HL-60 (cell line): ENCODE measurements around the gene HOXB2.

ENCODE experiments used
- DNase-seq, 2 experiments: peaks; one replicate each; pipeline ENCODE4 v3.0.0-alpha.2; 2010 to 2020; ENCODE audit warnings: low read depth in 1 of 2, low spot score in 1 of 2
- H3K27ac ChIP-seq: fragments of 250-450 bp; sonication (Bioruptor Pico); replicated peaks from 2 replicates; pipeline ENCODE4 v1.5.1; 2020; ENCODE audit warnings: mild to moderate bottlenecking, moderate library complexity
- H3K27me3 ChIP-seq: fragments of 250-450 bp; sonication (Bioruptor Pico); 2 replicates; pipeline ENCODE4 v1.5.1; 2021; ENCODE audit warnings: mild to moderate bottlenecking, moderate library complexity; ENCODE audit not compliant: insufficient read depth, poor library complexity, severe bottlenecking
- H3K4me3 ChIP-seq: replicated peaks from 2 replicates; pipeline ENCODE4 v1.5.1; 2011; ENCODE audit warnings: mild to moderate bottlenecking, control low read depth, low read length; ENCODE audit not compliant: insufficient read depth
- CTCF ChIP-seq: IDR thresholded peaks from one replicate; pipeline ENCODE4 v1.5.1; 2011; ENCODE audit warnings: low read length, control low read depth, inconsistent platforms; ENCODE audit not compliant: insufficient read depth
- GABPA ChIP-seq: IDR thresholded peaks from 2 replicates; pipeline ENCODE4 v1.6.1; 2012; ENCODE audit warnings: low read depth
- POLR2AphosphoS5 ChIP-seq: IDR thresholded peaks from 2 replicates; pipeline ENCODE4 v1.6.1; 2012; ENCODE audit warnings: low read depth
- REST ChIP-seq: IDR thresholded peaks from 2 replicates; pipeline ENCODE4 v1.6.1; 2012; ENCODE audit warnings: low read depth; ENCODE audit not compliant: insufficient replicate concordance
- SPI1 ChIP-seq: IDR thresholded peaks from 2 replicates; pipeline ENCODE4 v1.6.1; 2012; ENCODE audit warnings: low read depth, mild to moderate bottlenecking, borderline replicate concordance

HOXB2 gene

GRCh38 chr17:48561884-48562810 lies 17.2 kb upstream of the HOXB2 start:
- Histone ChIP-seq H3K27ac (no peak overlapping the region), H3K27me3 (peaks cover 36% of the 10 kb centered on the region), H3K4me3 (no peak overlapping the region)
- TF ChIP-seq CTCF (no peak), POLR2AphosphoS5 (no peak), SPI1 (no peak), GABPA (no peak), REST (no peak)
- DNase-seq = no peak

- Histone ChIP-seq H3K27ac (no peak overlapping the region), H3K4me3 (no peak overlapping the region), H3K27me3 (peaks cover 40% of the 10 kb centered on the region)
- TF ChIP-seq REST = no peak
- TF ChIP-seq GABPA = no peak
- TF ChIP-seq POLR2AphosphoS5 = no peak
- TF ChIP-seq SPI1 = no peak
- TF ChIP-seq CTCF = no peak
- no peak for DNase-seq
Observed at GRCh38 chr17:48559840-48560817, 15.2 kb upstream of the HOXB2 start.

- Histone ChIP-seq H3K27me3 (peaks cover 39% of the 10 kb centered on the region), H3K27ac (no peak overlapping the region), H3K4me3 (no peak overlapping the region)
- no peak for TF ChIP-seq REST
- no peak for TF ChIP-seq SPI1
- no peak for TF ChIP-seq CTCF
- TF ChIP-seq GABPA = no peak
- TF ChIP-seq POLR2AphosphoS5 = no peak
- DNase-seq = no peak
Observed at GRCh38 chr17:48559122-48559839, 14.4 kb upstream of the HOXB2 start.
